A673 (cell line): Measurements from ENCODE around the gene TNFSF13. TPM values are rescaled to one million over a fixed set of nuclear protein-coding genes. Genes with fewer than 3 reads are reported as not detected.

Source experiments
- BruUV-seq: library from RNA; stranded (reverse); fragments of 400-500 nt; replicated peaks from 2 replicates; lab custom pipeline; 2021; lab: Mats Ljungman, UMichigan
- CTCF ChIA-PET: fragments of 300-600 bp; sonication (Branson Sonifier 250); formaldehyde crosslinking; loops from one replicate; lab custom pipeline; 2022; ENCODE audit warnings: antibody characterized with exemption; lab: Charles Lee
- POLR2A ChIA-PET: fragments of 300-600 bp; sonication (Branson Sonifier 250); formaldehyde crosslinking; loops from one replicate; lab custom pipeline; 2022; ENCODE audit warnings: antibody characterized with exemption; ENCODE audit not compliant: low non-redundant PET; lab: Charles Lee
- DNase-seq: peaks from one replicate; pipeline ENCODE4 v3.0.0-alpha.2; 2015; ENCODE audit warnings: low spot score
- H3K27ac ChIP-seq: fragments of 200-600 bp; sonication (generic); 2 replicates; pipeline ENCODE4 v1.5.1; 2016; ENCODE audit warnings: mixed run types, low read depth, mild to moderate bottlenecking, mixed read lengths, antibody characterized with exemption, low read length; ENCODE audit not compliant: poor library complexity, severe bottlenecking
- H3K27me3 ChIP-seq: fragments of 200-600 bp; sonication (generic); replicated peaks from 2 replicates; pipeline ENCODE4 v1.6.1; 2017; ENCODE audit warnings: mixed run types, low read depth, mild to moderate bottlenecking, mixed read lengths, antibody characterized with exemption, low read length; ENCODE audit not compliant: insufficient read depth, poor library complexity
- H3K36me3 ChIP-seq: fragments of 200-600 bp; sonication (generic); 2 replicates; pipeline ENCODE4 v1.6.1; 2016; ENCODE audit warnings: mixed run types, mild to moderate bottlenecking, mixed read lengths, antibody characterized with exemption, low read length; ENCODE audit not compliant: insufficient read depth, poor library complexity, severe bottlenecking
- H3K4me1 ChIP-seq: fragments of 200-600 bp; sonication (generic); 2 replicates; pipeline ENCODE4 v1.6.1; 2017; ENCODE audit warnings: mixed run types, mild to moderate bottlenecking, mixed read lengths, antibody characterized with exemption, low read length; ENCODE audit not compliant: insufficient read depth, poor library complexity, severe bottlenecking
- H3K4me3 ChIP-seq: fragments of 200-600 bp; sonication (generic); 2 replicates; pipeline ENCODE4 v1.5.1; 2016; ENCODE audit warnings: low read depth, mixed run types, mild to moderate bottlenecking, mixed read lengths, low read length; ENCODE audit not compliant: poor library complexity, severe bottlenecking
- H3K9me3 ChIP-seq: fragments of 200-600 bp; sonication (generic); 2 replicates; pipeline ENCODE4 v1.6.1; 2016; ENCODE audit warnings: mixed run types, low read depth, mild to moderate bottlenecking, mixed read lengths, antibody characterized with exemption, low read length; ENCODE audit not compliant: poor library complexity, severe bottlenecking
- EZH2 ChIP-seq: fragments of 200-600 bp; sonication (generic); IDR thresholded peaks from 2 replicates; pipeline ENCODE4 v1.6.1; 2017; ENCODE audit warnings: borderline replicate concordance, low read depth, mild to moderate bottlenecking, mixed read lengths, antibody characterized with exemption, low read length; ENCODE audit not compliant: poor library complexity, severe bottlenecking
- intact Hi-C: fragments of 100-400 bp; cut with micrococcal nuclease; formaldehyde crosslinking; loops from one replicate; pipeline ENCODE4 v1.10.0; 2022; ENCODE audit not compliant: unreplicated experiment
- total RNA-seq: library from RNA; stranded (reverse); gene quantifications from 2 replicates; pipeline ENCODE4 v1.2.3, GENCODE V29; 2021
- TF ChIP-seq, protein P1 (sequence below): fragments of 300-800, 200-600 bp; sonication (generic); conservative IDR thresholded peaks from 2 replicates; pipeline ENCODE4 v1.5.1; 2017; ENCODE audit warnings: low read depth, mild to moderate bottlenecking, antibody characterized with exemption, low read length, moderate library complexity, mixed read lengths

TNFSF13 gene
- total RNA-seq, 1 experiment from 2014 or later, result 0.69 TPM

DNA sequence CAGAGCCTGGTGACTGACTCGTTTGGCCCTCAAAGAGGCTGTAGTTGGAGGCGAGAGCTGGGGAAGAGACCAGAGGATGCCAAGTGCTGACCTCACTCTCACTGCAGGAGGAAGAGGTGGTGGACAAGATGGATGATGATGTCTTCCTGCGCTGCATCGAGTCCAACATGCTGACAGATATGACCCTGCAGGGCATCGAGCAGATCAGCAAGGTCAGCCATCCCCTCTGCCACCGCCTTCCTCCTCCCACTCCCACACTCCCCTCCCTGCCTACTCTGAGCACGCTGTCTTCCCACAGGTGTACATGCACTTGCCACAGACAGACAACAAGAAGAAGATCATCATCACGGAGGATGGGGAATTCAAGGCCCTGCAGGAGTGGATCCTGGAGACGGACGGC lies 47.4 kb upstream of the TNFSF13 start:
- no peak for TF ChIP-seq EZH2
- TF ChIP-seq, protein P1, sequence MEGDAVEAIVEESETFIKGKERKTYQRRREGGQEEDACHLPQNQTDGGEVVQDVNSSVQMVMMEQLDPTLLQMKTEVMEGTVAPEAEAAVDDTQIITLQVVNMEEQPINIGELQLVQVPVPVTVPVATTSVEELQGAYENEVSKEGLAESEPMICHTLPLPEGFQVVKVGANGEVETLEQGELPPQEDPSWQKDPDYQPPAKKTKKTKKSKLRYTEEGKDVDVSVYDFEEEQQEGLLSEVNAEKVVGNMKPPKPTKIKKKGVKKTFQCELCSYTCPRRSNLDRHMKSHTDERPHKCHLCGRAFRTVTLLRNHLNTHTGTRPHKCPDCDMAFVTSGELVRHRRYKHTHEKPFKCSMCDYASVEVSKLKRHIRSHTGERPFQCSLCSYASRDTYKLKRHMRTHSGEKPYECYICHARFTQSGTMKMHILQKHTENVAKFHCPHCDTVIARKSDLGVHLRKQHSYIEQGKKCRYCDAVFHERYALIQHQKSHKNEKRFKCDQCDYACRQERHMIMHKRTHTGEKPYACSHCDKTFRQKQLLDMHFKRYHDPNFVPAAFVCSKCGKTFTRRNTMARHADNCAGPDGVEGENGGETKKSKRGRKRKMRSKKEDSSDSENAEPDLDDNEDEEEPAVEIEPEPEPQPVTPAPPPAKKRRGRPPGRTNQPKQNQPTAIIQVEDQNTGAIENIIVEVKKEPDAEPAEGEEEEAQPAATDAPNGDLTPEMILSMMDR, result no peak
- ChIA-PET POLR2A (no interaction called here), CTCF (no interaction called here)
- Histone ChIP-seq H3K4me3 (no peak overlapping the region), H3K27me3 (no peaks in the 10 kb centered on the region), H3K27ac (no peak overlapping the region), H3K36me3 (peaks cover 88% of the 10 kb centered on the region), H3K9me3 (no peaks in the 10 kb centered on the region), H3K4me1 (peaks cover 6% of the 10 kb centered on the region)
- no peak for DNase-seq
- intact Hi-C loops, result no loop called here
- BruUV-seq, result no TSS peak

- peaks cover 6% of the 10 kb centered on the region for H3K4me1 ChIP-seq
- DNase-seq, result no peak
- H3K27me3 ChIP-seq, result no peaks in the 10 kb centered on the region
- no peak overlapping the region for H3K4me3 ChIP-seq
- POLR2A ChIA-PET, result no interaction called here
- H3K36me3 ChIP-seq, result peaks cover 78% of the 10 kb centered on the region
- CTCF ChIA-PET, result interaction anchor here (1.5 kb wide), 1 partner anchor 9 kb away, joined by 3 read pairs; no protein-coding TSS in a partner anchor
- H3K9me3 ChIP-seq, result no peaks in the 10 kb centered on the region
- intact Hi-C loops, result no loop called here
- no TSS peak for BruUV-seq
- H3K27ac ChIP-seq, result no peak overlapping the region
- TF ChIP-seq EZH2, result no peak
- TF ChIP-seq, protein P1, result no peak
Measured at GRCh38 chr17:7512105-7512504, 46.4 kb upstream of the TNFSF13 start.

GRCh38 chr17:7512824-7513540 lies 45.6 kb upstream of the TNFSF13 start:
- POLR2A ChIA-PET, result interaction anchor here (0.6 to 0.9 kb wide), 2 partner anchors 24 to 176 kb away, joined by 9 to 14 read pairs; no protein-coding TSS in a partner anchor
- H3K27me3 ChIP-seq, result no peaks in the 10 kb centered on the region
- H3K9me3 ChIP-seq, result no peaks in the 10 kb centered on the region
- TF ChIP-seq, protein P1, result no peak
- no peak for TF ChIP-seq EZH2
- intact Hi-C loops, result no loop called here
- no peak overlapping the region for H3K4me3 ChIP-seq
- no peak for DNase-seq
- CTCF ChIA-PET, result interaction anchor here (1.5 to 2.9 kb wide), 2 partner anchors 10 to 48 kb away, joined by 3 to 32 read pairs; no protein-coding TSS in a partner anchor
- H3K4me1 ChIP-seq, result peaks cover 6% of the 10 kb centered on the region
- H3K27ac ChIP-seq, result no peak overlapping the region
- H3K36me3 ChIP-seq, result peaks cover 71% of the 10 kb centered on the region
- BruUV-seq, result no TSS peak
